ENCODE measurements around the gene KLHL21. TPM values are rescaled to one million over a fixed set of nuclear protein-coding genes. Genes with fewer than 3 reads are reported as not detected.

The KLHL21 gene
- total RNA-seq, result 44.4 and 67.9 TPM in 2 replicates

GRCh38 chr1:6602669-6603237 is at the start of gene KLHL21:
Gene KLHL21 (minus strand): TSS chr1:6602869. CDS start chr1:6602817, 52 bp downstream.

GRCh38 chr1:6624710-6625583 is 22.3 kb upstream of the KLHL21 start, which contains the start of gene THAP3:
Gene THAP3 (plus strand): TSS chr1:6624868. CDS start chr1:6625219, 351 bp downstream.

GRCh38 chr1:6613361-6614018 is 10.8 kb upstream of the KLHL21 start, which contains the start of gene PHF13:
Gene PHF13 (plus strand): TSS chr1:6613731. CDS start chr1:6614067, 336 bp downstream.

GRCh38 chr1:6579374-6580118 is 23.1 kb downstream of the KLHL21 start, which contains the start of gene ZBTB48:
Gene ZBTB48 (plus strand): TSS chr1:6579994. CDS start chr1:6580610, 616 bp downstream.

GRCh38 chr1:6554907-6555778 is 47.5 kb downstream of the KLHL21 start, which contains the start of gene TAS1R1:
Gene TAS1R1 (plus strand): TSS chr1:6555307. CDS start chr1:6555374, 67 bp downstream.

GRCh38 chr1:6554031-6554906 is 48.4 kb downstream of the KLHL21 start, which contains the start of gene NOL9:
Gene NOL9 (minus strand): TSS chr1:6554513. CDS start chr1:6554502, 11 bp downstream.

Other genes starting within 250 kb of the KLHL21 start
- 31.7 and 92.7 TPM in 2 replicates for gene ACOT7, start 209.1 kb downstream of the KLHL21 start, total RNA-seq
- gene HES2, start 182.9 kb downstream of the KLHL21 start, total RNA-seq, result 0.26 and 0.59 TPM in 2 replicates
- gene ESPN, start 178.1 kb downstream of the KLHL21 start, total RNA-seq, result 0.07 TPM in 1 of 2 replicates, not detected in the other
- gene TNFRSF25, start 136.7 kb downstream of the KLHL21 start, total RNA-seq, result 5.0 and 14.5 TPM in 2 replicates
- 12.5 and 37.3 TPM in 2 replicates for gene PLEKHG5, start 111.2 kb downstream of the KLHL21 start, total RNA-seq
- 21.6 and 24.3 TPM in 2 replicates for gene NOL9, start 48.4 kb downstream of the KLHL21 start, total RNA-seq
- 0.20 and 0.46 TPM in 2 replicates for gene TAS1R1, start 47.6 kb downstream of the KLHL21 start, total RNA-seq
- 13.0 and 18.2 TPM in 2 replicates for gene ZBTB48, start 22.9 kb downstream of the KLHL21 start, total RNA-seq
- 17.3 and 19.7 TPM in 2 replicates for gene PHF13, start 10.9 kb upstream of the KLHL21 start, total RNA-seq
- 22.1 and 24.6 TPM in 2 replicates for gene THAP3, start 22.0 kb upstream of the KLHL21 start, total RNA-seq
- gene DNAJC11, start 98.9 kb upstream of the KLHL21 start, total RNA-seq, result 44.4 and 49.5 TPM in 2 replicates
- 31.8 and 43.6 TPM in 2 replicates for gene CAMTA1, start 182.6 kb upstream of the KLHL21 start, total RNA-seq

Data from smooth muscle cell of the pulmonary artery (primary cell).